Spleen (tissue), 11 donors: Measurements from ENCODE around the gene HOXA7. TPM values are rescaled to one million over a fixed set of nuclear protein-coding genes. Genes with fewer than 3 reads are reported as not detected.

Source experiments
- DNase-seq: peaks from one replicate; pipeline ENCODE4 v3.0.0-alpha.2; 2020
- H3K27ac ChIP-seq, 8 donors: fragments of 200-600 bp; sonication (generic) in 7 of 8; 1 replicate in 4 of 8; 2 replicates in 4 of 8; pipeline versions ENCODE4 v1.5.0 to v1.8.0; 2016 to 2021; ENCODE audit warnings: inconsistent platforms in 4 of 8, mild to moderate bottlenecking in 4 of 8, moderate library complexity in 1 of 8
- H3K27me3 ChIP-seq, 7 donors: fragments of 200-600 bp; sonication (generic) in 6 of 7; replicated peaks in 1 of 7; 1 replicate in 4 of 7; 2 replicates in 3 of 7; pipeline versions ENCODE4 v1.5.0 to v1.8.0; 2016 to 2021; ENCODE audit warnings: inconsistent platforms in 3 of 7, mild to moderate bottlenecking in 1 of 7
- H3K36me3 ChIP-seq, 6 donors: fragments of 200-600 bp; sonication (generic) in 5 of 6; 1 replicate in 4 of 6; 2 replicates in 2 of 6; pipeline versions ENCODE4 v1.5.0 to v1.8.0; 2016 to 2021; ENCODE audit warnings: inconsistent platforms in 2 of 6
- H3K4me1 ChIP-seq, 6 donors: fragments of 200-600 bp; sonication (generic) in 5 of 6; 1 replicate in 3 of 6; 2 replicates in 3 of 6; pipeline versions ENCODE4 v1.5.0 to v1.8.0; 2016 to 2021; ENCODE audit warnings: inconsistent platforms in 3 of 6
- H3K4me3 ChIP-seq, 8 donors: fragments of 200-600 bp; sonication (generic) in 7 of 8; 1 replicate in 4 of 8; 2 replicates in 4 of 8; pipeline versions ENCODE4 v1.5.0 to v1.8.0; 2016 to 2021; ENCODE audit warnings: inconsistent platforms in 4 of 8, mild to moderate bottlenecking in 4 of 8, moderate library complexity in 2 of 8
- H3K9me3 ChIP-seq, 8 donors: fragments of 200-600 bp; sonication (generic) in 7 of 8; 1 replicate in 4 of 8; 2 replicates in 4 of 8; pipeline versions ENCODE4 v1.5.0 to v1.8.0; 2016 to 2021; ENCODE audit warnings: inconsistent platforms in 4 of 8
- CTCF ChIP-seq, 11 experiments: fragments of 200-600 bp in 7 of 11; fragments of 450-650 bp in 4 of 11; sonication (generic) in 4 of 11; IDR thresholded peaks in 8 of 11; conservative IDR thresholded peaks in 3 of 11; 1 replicate in 7 of 11; 2 replicates in 4 of 11; pipeline versions ENCODE4 v1.4.0 to v1.8.0; 2016 to 2021; ENCODE audit warnings: antibody characterized with exemption in 11 of 11, inconsistent platforms in 4 of 11, mild to moderate bottlenecking in 1 of 11
- POLR2A ChIP-seq, 3 donors: fragments of 450-650 bp; IDR thresholded peaks; one replicate each; pipeline ENCODE4 v1.5.1; 2017; ENCODE audit warnings: antibody characterized with exemption in 3 of 3, mild to moderate bottlenecking in 1 of 3
- POLR2AphosphoS5 ChIP-seq, 3 donors: sonication (generic); formaldehyde crosslinking; IDR thresholded peaks; one replicate each; pipeline ENCODE4 v1.5.1; 2017; ENCODE audit warnings: antibody characterized with exemption in 3 of 3
- WGBS, 5 donors: extraction: QIAGEN DNeasy Blood & Tissue Kit in 3 of 5; methylation state at CpG; one replicate each; pipeline versions ENCODE4 v1.1.5 to v1.1.7; 2013 to 2018; 5-methylcytosine and 5-hydroxymethylcytosine counted together
- intact Hi-C: fragments of 100-400 bp; cut with DNase I; formaldehyde crosslinking; loops from one replicate; pipeline ENCODE4 v1.15.0; 2023; ENCODE audit warnings: low total_unique reads
- polyA plus RNA-seq, 3 donors: library from polyadenylated mRNA; stranded (reverse); fragments of 200-250 nt; gene quantifications; one replicate each; pipeline ENCODE4 v1.2.1, GENCODE V29; 2013
- total RNA-seq, 7 donors: library from RNA; depleted of rRNA in 3 of 7; stranded (reverse); fragments of >200 nt in 3 of 7; fragmentation: NEBNext Ultra II Directional in 4 of 7; extraction: Animal tissue kit (Norgen Biotek cat#: 25700) in 4 of 7; gene quantifications; one replicate each; pipeline versions ENCODE4 v1.1.0 to v1.2.1, GENCODE V29; 2016 to 2021
- donor health status: healthy with polysubstance abuse.
- donor health status: DM: no; HTN: no; CAD: no; lungs with moderate emphysema.
- donor health status: DM: no; HTN: no; CAD: no.
- donor health status: Bipolar disorder and iron deficiency.
- donor health status: healthy.
- donor health status: DM: no; HTN: no; CAD: no.
- donor health status: DM: yes; HTN: yes; CAD: no.

The HOXA7 gene
- total and polyA plus RNA-seq, 10 donors, result 0.55 to 8.0 (median 2.4) TPM

GRCh38 chr7:27166531-27167505 lies 10.3 kb upstream of the HOXA7 start:
- H3K4me1 ChIP-seq, result peaks cover 15 to 83% (median 53%) of the 10 kb centered on the region in 6 donors
- WGBS, 5 donors, result 7 to 14% (median 8%) methylated on average over 50 of the region's 50 CpGs
- no peak for TF ChIP-seq POLR2A (IDR thresholded peaks at IDR 0.05)
- no peak for TF ChIP-seq POLR2AphosphoS5 (IDR thresholded peaks at IDR 0.05)
- TF ChIP-seq CTCF (IDR thresholded peaks at IDR 0.05 in 8 of 11, conservative IDR thresholded peaks at IDR 0.05 in 3 of 11), result no peak
- peak overlapping the region in 4 of 8 donors; percentile 39 to 65 (median 46) for H3K4me3 ChIP-seq
- H3K27me3 ChIP-seq, result peaks cover 41 to 100% (median 99%) of the 10 kb centered on the region in 7 donors
- peak; percentile 74 for DNase-seq
- intact Hi-C loops, result loop anchor here (10.0 kb wide), 1 partner anchor 1302 kb away; no protein-coding TSS in a partner anchor
- H3K36me3 ChIP-seq, result no peaks in the 10 kb centered on the region
- H3K9me3 ChIP-seq, result peaks cover 0 to 15% (median 0%) of the 10 kb centered on the region in 8 donors
- no peak overlapping the region for H3K27ac ChIP-seq

- intact Hi-C loops, result loop anchor here (10.0 kb wide), 1 partner anchor 1301 kb away; no protein-coding TSS in a partner anchor
- H3K4me1 ChIP-seq, result peaks cover 17 to 85% (median 58%) of the 10 kb centered on the region in 6 donors
- no peak for TF ChIP-seq CTCF (IDR thresholded peaks at IDR 0.05 in 8 of 11, conservative IDR thresholded peaks at IDR 0.05 in 3 of 11)
- peak in 1 of 3 donors; percentile 54 for TF ChIP-seq POLR2AphosphoS5 (IDR thresholded peaks at IDR 0.05)
- H3K4me3 ChIP-seq, result peak overlapping the region in 7 of 8 donors; percentile 32 to 65 (median 41)
- WGBS, 5 donors, result 4 to 8% (median 6%) methylated on average over 27 to 46 of the region's 46 CpGs
- peak overlapping the region in 3 of 8 donors; percentile 32 to 73 (median 56) for H3K27ac ChIP-seq
- peak; percentile 30 for DNase-seq
- peaks cover 0 to 15% (median 0%) of the 10 kb centered on the region in 8 donors for H3K9me3 ChIP-seq
- no peaks in the 10 kb centered on the region for H3K36me3 ChIP-seq
- H3K27me3 ChIP-seq, result peaks cover 35 to 100% (median 97%) of the 10 kb centered on the region in 7 donors
Observed at GRCh38 chr7:27165996-27166530, 9.6 kb upstream of the HOXA7 start.

GRCh38 chr7:27165089-27165995 lies 8.9 kb upstream of the HOXA7 start, which contains the start of gene HOXA9:
Gene HOXA9 (minus strand): TSS chr7:27165537. CDS start chr7:27165457, 80 bp downstream.
- peak; percentile 87 for DNase-seq
- peaks cover 33 to 100% (median 93%) of the 10 kb centered on the region in 7 donors for H3K27me3 ChIP-seq
- peak within 1 kb of the TSS in 4 of 8 donors; percentile 32 to 73 (median 51) for H3K27ac ChIP-seq

More at GRCh38 chr7:27165089-27165995, 8.9 kb upstream of the HOXA7 start, which contains the start of gene HOXA9:
- no peak for TF ChIP-seq CTCF (IDR thresholded peaks at IDR 0.05 in 8 of 11, conservative IDR thresholded peaks at IDR 0.05 in 3 of 11)
- peak; percentile 34 to 78 (median 76) for TF ChIP-seq POLR2AphosphoS5 (IDR thresholded peaks at IDR 0.05)
- no peak for TF ChIP-seq POLR2A (IDR thresholded peaks at IDR 0.05)
- Histone ChIP-seq H3K9me3 (peaks cover 0 to 15% (median 0%) of the 10 kb centered on the region in 8 donors), H3K4me3 (peak within 1 kb of the TSS; percentile 6 to 65 (median 40)), H3K36me3 (no peaks in the 10 kb centered on the region), H3K4me1 (peaks cover 20 to 90% (median 65%) of the 10 kb centered on the region in 6 donors)
- intact Hi-C loops, result loop anchor here (10.0 kb wide), 1 partner anchor 1301 kb away; no protein-coding TSS in a partner anchor
- 3 to 13% (median 4%) methylated on average over 43 to 82 of the region's 82 CpGs for WGBS, 5 donors
